Prostate gland (tissue), 2 donors: ENCODE results near the gene EXOC3L1. TPM values are rescaled to one million over a fixed set of nuclear protein-coding genes. Genes with fewer than 3 reads are reported as not detected.

ENCODE experiments used
- DNase-seq: peaks from one replicate; pipeline ENCODE4 v3.0.0-alpha.2; 2019; ENCODE audit warnings: low spot score
- H3K27ac ChIP-seq, 2 donors: fragments of 200-600 bp; sonication (generic); 2 replicates each; pipeline ENCODE4 v1.5.1; 2017 to 2019
- H3K27me3 ChIP-seq: fragments of 200-600 bp; sonication (generic); replicated peaks from 2 replicates; pipeline ENCODE4 v1.5.1; 2019; ENCODE audit not compliant: insufficient read depth
- H3K36me3 ChIP-seq, 2 donors: fragments of 200-600 bp; sonication (generic); 1 replicate in 1 of 2; 2 replicates in 1 of 2; pipeline versions ENCODE4 v1.5.1 to v1.8.1; 2017 to 2019
- H3K4me1 ChIP-seq: fragments of 200-600 bp; sonication (generic); replicated peaks from 2 replicates; pipeline ENCODE4 v1.5.1; 2019
- H3K4me3 ChIP-seq, 2 donors: fragments of 200-600 bp; sonication (generic); 2 replicates each; pipeline ENCODE4 v1.5.1; 2017 to 2019
- H3K9me3 ChIP-seq: fragments of 200-600 bp; sonication (generic); 2 replicates; pipeline ENCODE4 v1.5.1; 2017
- POLR2A ChIP-seq: fragments of 450-650 bp; IDR thresholded peaks from one replicate; pipeline ENCODE4 v1.6.1; 2016; ENCODE audit warnings: antibody characterized with exemption, mild to moderate bottlenecking
- POLR2AphosphoS5 ChIP-seq: sonication (generic); formaldehyde crosslinking; IDR thresholded peaks from one replicate; pipeline ENCODE4 v1.6.1; 2017; ENCODE audit warnings: antibody characterized with exemption
- WGBS: methylation state at CpG from one replicate; pipeline ENCODE4 v1.1.5; 2018; 5-methylcytosine and 5-hydroxymethylcytosine counted together
- intact Hi-C: fragments of 100-400 bp; cut with DNase I; formaldehyde crosslinking; loops from one replicate; pipeline ENCODE4 v1.14.2; 2022
- total RNA-seq, 2 donors: library from RNA; depleted of rRNA; stranded (reverse); fragments of >200 nt; gene quantifications; one replicate each; pipeline ENCODE4 v1.1.0, GENCODE V29; 2016
- TF ChIP-seq, protein P1 (sequence below), 4 experiments: fragments of 200-600 bp in 2 of 4; fragments of 450-650 bp in 2 of 4; sonication (generic) in 2 of 4; IDR thresholded peaks; 1 replicate in 3 of 4; 2 replicates in 1 of 4; pipeline ENCODE4 v1.5.1; 2016 to 2019; ENCODE audit warnings: antibody characterized with exemption in 4 of 4, mild to moderate bottlenecking in 2 of 4, moderate library complexity in 2 of 4

Gene EXOC3L1
- total RNA-seq, 2 donors from 2014 or later = 1.1 to 8.2 TPM

DNA sequence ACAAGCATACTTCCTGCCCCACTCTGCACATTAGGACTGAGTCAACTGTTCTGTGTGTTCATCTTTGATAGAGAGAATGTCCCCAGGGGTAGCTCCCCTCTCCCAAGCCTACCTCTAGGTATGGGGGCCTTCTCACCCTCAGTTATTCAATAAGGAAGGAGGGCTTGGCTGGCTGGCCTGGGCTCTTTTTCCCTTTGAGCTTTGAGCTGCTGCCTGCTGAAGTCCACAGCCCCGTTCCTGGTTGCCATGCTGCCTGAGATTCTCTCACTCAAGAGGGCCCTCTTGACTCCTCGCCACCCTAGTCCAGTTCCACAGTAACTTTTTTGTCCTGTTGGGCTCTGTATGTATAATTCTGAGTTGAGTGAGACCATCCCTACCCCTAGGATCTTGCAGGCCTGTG, 44.2 kb downstream of the EXOC3L1 start:
- TF ChIP-seq, protein P1, sequence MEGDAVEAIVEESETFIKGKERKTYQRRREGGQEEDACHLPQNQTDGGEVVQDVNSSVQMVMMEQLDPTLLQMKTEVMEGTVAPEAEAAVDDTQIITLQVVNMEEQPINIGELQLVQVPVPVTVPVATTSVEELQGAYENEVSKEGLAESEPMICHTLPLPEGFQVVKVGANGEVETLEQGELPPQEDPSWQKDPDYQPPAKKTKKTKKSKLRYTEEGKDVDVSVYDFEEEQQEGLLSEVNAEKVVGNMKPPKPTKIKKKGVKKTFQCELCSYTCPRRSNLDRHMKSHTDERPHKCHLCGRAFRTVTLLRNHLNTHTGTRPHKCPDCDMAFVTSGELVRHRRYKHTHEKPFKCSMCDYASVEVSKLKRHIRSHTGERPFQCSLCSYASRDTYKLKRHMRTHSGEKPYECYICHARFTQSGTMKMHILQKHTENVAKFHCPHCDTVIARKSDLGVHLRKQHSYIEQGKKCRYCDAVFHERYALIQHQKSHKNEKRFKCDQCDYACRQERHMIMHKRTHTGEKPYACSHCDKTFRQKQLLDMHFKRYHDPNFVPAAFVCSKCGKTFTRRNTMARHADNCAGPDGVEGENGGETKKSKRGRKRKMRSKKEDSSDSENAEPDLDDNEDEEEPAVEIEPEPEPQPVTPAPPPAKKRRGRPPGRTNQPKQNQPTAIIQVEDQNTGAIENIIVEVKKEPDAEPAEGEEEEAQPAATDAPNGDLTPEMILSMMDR (IDR thresholded peaks at IDR 0.05) = no peak
- TF ChIP-seq POLR2A = no peak
- no peak for TF ChIP-seq POLR2AphosphoS5
- intact Hi-C loops = loop anchor here (5.0 kb wide), 1 partner anchor 33 kb away; no protein-coding TSS in a partner anchor
- H3K27ac ChIP-seq = no peak overlapping the region
- no peaks in the 10 kb centered on the region for H3K4me1 ChIP-seq
- no peaks in the 10 kb centered on the region for H3K27me3 ChIP-seq
- no peak for DNase-seq
- 86% methylated on average over 2 of the region's 2 CpGs for WGBS
- no peaks in the 10 kb centered on the region for H3K9me3 ChIP-seq
- H3K4me3 ChIP-seq = no peak overlapping the region
- H3K36me3 ChIP-seq = peaks cover 13 to 17% of the 10 kb centered on the region in 2 donors

DNA sequence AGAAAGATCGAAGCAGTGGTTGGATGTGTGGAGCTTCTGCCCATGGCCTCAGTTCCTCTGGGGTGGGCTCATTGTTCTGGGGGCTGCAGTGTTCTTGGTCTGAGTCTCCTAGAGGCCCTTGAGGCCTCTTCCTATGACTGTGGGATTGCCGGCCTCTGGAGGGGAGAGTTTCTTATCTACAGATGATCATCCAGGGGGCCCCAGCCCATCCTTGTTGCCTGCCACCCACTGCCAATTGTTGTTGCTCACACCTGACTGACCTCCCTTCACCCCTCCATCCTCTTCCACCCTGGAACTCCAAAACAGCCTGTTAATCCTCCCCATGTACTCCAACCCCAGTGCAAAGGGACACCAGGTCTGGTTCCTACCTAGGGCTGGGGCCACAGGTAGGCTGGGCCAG, 45.0 kb downstream of the EXOC3L1 start:
- Histone ChIP-seq H3K9me3 (no peaks in the 10 kb centered on the region), H3K36me3 (peaks cover 13 to 17% of the 10 kb centered on the region in 2 donors), H3K27ac (no peak overlapping the region), H3K4me3 (no peak overlapping the region), H3K27me3 (no peaks in the 10 kb centered on the region), H3K4me1 (no peaks in the 10 kb centered on the region)
- no peak for TF ChIP-seq POLR2AphosphoS5
- TF ChIP-seq, protein P1 (IDR thresholded peaks at IDR 0.05) = no peak
- no peak for TF ChIP-seq POLR2A
- DNase-seq = no peak
- 95% methylated on average over 2 of the region's 2 CpGs for WGBS
- intact Hi-C loops = loop anchor here (5.0 kb wide), 1 partner anchor 33 kb away; no protein-coding TSS in a partner anchor

DNA sequence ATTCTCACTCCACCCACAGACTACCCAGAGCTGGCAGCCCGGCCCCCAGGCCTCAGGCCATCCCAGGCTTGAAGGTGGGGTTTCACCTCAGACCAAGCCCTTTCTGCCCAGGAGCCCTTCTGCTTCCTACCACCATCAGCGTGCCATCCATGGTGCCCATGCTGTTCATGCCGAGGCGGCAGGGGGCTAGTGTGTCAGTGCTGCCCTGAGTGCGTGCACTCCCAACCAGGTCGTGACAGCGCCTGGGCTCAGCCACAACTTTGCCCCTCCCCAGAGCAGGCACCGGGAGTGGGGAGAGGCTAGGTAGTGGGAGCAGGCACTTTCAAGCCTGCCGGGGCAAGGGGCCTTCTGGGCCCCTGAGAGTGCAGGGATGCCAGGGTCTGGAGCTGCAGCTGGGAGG, 47.6 kb downstream of the EXOC3L1 start:
- intact Hi-C loops = no loop called here
- Histone ChIP-seq H3K27ac (no peak overlapping the region), H3K4me1 (no peaks in the 10 kb centered on the region), H3K27me3 (no peaks in the 10 kb centered on the region), H3K36me3 (peaks cover 13 to 17% of the 10 kb centered on the region in 2 donors), H3K9me3 (no peaks in the 10 kb centered on the region), H3K4me3 (no peak overlapping the region)
- no peak for TF ChIP-seq POLR2AphosphoS5
- TF ChIP-seq, protein P1 (IDR thresholded peaks at IDR 0.05) = no peak
- DNase-seq = no peak
- WGBS = 87% methylated on average over 9 of the region's 9 CpGs

DNA sequence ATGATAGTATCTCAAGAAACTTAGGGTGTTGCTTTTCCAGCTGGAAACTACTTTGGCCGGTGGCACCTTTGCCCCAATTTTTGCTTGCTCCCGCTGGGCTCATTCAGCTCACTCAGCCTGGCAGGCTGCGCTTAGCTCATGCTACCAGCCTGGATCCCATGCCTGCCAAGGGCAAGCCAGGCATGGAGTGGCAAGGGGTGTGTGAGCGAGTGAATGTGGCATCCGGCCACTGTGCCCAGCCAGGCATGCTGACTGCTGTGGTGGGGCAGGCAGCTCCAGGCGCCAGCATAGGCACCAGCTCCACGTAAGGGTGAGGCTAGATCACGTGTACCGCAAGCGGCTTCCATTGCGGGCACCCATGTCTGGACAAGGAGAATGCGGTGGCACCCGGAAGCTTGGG, 48.5 kb downstream of the EXOC3L1 start:
- H3K4me1 ChIP-seq = no peaks in the 10 kb centered on the region
- no peak overlapping the region for H3K27ac ChIP-seq
- peaks cover 13 to 17% of the 10 kb centered on the region in 2 donors for H3K36me3 ChIP-seq
- WGBS = 96% methylated on average over 13 of the region's 13 CpGs
- H3K27me3 ChIP-seq = no peaks in the 10 kb centered on the region
- TF ChIP-seq POLR2AphosphoS5 = no peak
- TF ChIP-seq, protein P1 (IDR thresholded peaks at IDR 0.05) = no peak
- no peak for TF ChIP-seq POLR2A
- intact Hi-C loops = no loop called here
- no peak overlapping the region for H3K4me3 ChIP-seq
- no peaks in the 10 kb centered on the region for H3K9me3 ChIP-seq
- no peak for DNase-seq

DNA sequence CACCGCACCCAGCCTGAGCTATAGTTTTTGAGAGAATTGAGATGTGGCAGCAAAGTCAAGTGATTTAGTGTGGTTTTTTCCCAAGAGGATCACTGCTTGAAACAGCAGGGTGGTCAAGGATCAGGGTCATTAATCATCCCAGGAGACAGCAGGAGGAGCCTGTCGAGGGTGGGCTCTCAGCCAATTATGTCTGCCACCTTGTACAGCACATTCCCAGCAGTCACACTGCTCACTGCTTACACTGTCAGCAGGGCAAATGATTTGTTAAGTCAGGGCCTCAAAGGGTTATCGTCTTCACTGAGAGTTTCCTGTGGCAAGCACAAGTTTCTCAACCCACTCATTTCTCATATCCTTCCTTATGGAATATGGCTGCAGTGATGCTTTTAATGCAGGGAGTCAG, 52.3 kb downstream of the EXOC3L1 start:
- intact Hi-C loops = no loop called here
- H3K27ac ChIP-seq = no peak overlapping the region
- H3K36me3 ChIP-seq = peaks cover 8 to 20% of the 10 kb centered on the region in 2 donors
- H3K4me3 ChIP-seq = no peak overlapping the region
- H3K4me1 ChIP-seq = no peaks in the 10 kb centered on the region
- TF ChIP-seq, protein P1 (IDR thresholded peaks at IDR 0.05) = no peak
- TF ChIP-seq POLR2A (no peak), POLR2AphosphoS5 (no peak)
- WGBS = 55% methylated on average over 3 of the region's 3 CpGs
- H3K9me3 ChIP-seq = no peaks in the 10 kb centered on the region
- no peaks in the 10 kb centered on the region for H3K27me3 ChIP-seq
- DNase-seq = no peak
